ENCODE measurements around the gene TSPAN4. TPM values are rescaled to one million over a fixed set of nuclear protein-coding genes. Genes with fewer than 3 reads are reported as not detected.

The TSPAN4 gene
- total and polyA plus RNA-seq, 3 donors from 2014 or later = 47.2 to 87.0 (median 49.1) TPM

- peaks cover 21% of the 10 kb centered on the region for H3K4me1 ChIP-seq
- intact Hi-C loops (cut with DNase I; ENCODE audit: low total_unique reads) = no loop called here
Measured at GRCh38 chr11:804599-804964, 38.1 kb upstream of the TSPAN4 start.

GRCh38 chr11:808427-809286 lies 34.0 kb upstream of the TSPAN4 start:
- intact Hi-C loops (cut with DNase I; ENCODE audit: low total_unique reads) = no loop called here
- Histone ChIP-seq H3K36me3 (ENCODE audit: low read depth, missing control alignments) (no peaks in the 10 kb centered on the region), H3K4me1 (peaks cover 30% of the 10 kb centered on the region), H3K9me3 (no peaks in the 10 kb centered on the region), H3K4me3 (peak overlapping the region; percentile 88 to 96), H3K27ac (peak overlapping the region; percentile 96 to 98), H3K27me3 (no peaks in the 10 kb centered on the region)
- 29 to 35% methylated on average over 15 to 28 of the region's 36 CpGs for WGBS, 2 donors
- DNase-seq = no peak
- no peak for TF ChIP-seq POLR2A (IDR thresholded peaks at IDR 0.05)

More at GRCh38 chr11:804599-804964, 38.1 kb upstream of the TSPAN4 start:
- WGBS, 2 donors = 4% methylated on average over 14 of the region's 18 CpGs; no CpG with 5 or more reads in 1 of the 2 donors
- Histone ChIP-seq H3K36me3 (ENCODE audit: low read depth, missing control alignments) (no peaks in the 10 kb centered on the region), H3K27me3 (no peaks in the 10 kb centered on the region), H3K9me3 (no peaks in the 10 kb centered on the region), H3K27ac (peak overlapping the region; percentile 60 to 81), H3K4me3 (peak overlapping the region; percentile 48 to 67)
- DNase-seq = no peak
- TF ChIP-seq, protein P1, sequence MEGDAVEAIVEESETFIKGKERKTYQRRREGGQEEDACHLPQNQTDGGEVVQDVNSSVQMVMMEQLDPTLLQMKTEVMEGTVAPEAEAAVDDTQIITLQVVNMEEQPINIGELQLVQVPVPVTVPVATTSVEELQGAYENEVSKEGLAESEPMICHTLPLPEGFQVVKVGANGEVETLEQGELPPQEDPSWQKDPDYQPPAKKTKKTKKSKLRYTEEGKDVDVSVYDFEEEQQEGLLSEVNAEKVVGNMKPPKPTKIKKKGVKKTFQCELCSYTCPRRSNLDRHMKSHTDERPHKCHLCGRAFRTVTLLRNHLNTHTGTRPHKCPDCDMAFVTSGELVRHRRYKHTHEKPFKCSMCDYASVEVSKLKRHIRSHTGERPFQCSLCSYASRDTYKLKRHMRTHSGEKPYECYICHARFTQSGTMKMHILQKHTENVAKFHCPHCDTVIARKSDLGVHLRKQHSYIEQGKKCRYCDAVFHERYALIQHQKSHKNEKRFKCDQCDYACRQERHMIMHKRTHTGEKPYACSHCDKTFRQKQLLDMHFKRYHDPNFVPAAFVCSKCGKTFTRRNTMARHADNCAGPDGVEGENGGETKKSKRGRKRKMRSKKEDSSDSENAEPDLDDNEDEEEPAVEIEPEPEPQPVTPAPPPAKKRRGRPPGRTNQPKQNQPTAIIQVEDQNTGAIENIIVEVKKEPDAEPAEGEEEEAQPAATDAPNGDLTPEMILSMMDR (IDR thresholded peaks at IDR 0.05) = no peak
- TF ChIP-seq POLR2A (IDR thresholded peaks at IDR 0.05) = no peak

- peak; percentile 88 for TF ChIP-seq POLR2A (IDR thresholded peaks at IDR 0.05)
- TF ChIP-seq, protein P1 (IDR thresholded peaks at IDR 0.05) = peak in 1 of 3 experiments; percentile 8
- intact Hi-C loops (cut with DNase I; ENCODE audit: low total_unique reads) = no loop called here
- H3K4me1 ChIP-seq = peaks cover 22% of the 10 kb centered on the region
- peak within 1 kb of the TSS; percentile 96 to 98 for H3K27ac ChIP-seq
- H3K36me3 ChIP-seq (ENCODE audit: low read depth, missing control alignments) = no peaks in the 10 kb centered on the region
- no peaks in the 10 kb centered on the region for H3K9me3 ChIP-seq
- peak within 1 kb of the TSS; percentile 88 to 96 for H3K4me3 ChIP-seq
- 1% methylated on average over 61 of the region's 81 CpGs; no CpG with 5 or more reads in 1 of the 2 donors for WGBS, 2 donors
- DNase-seq = peak; percentile 98
- H3K27me3 ChIP-seq = no peaks in the 10 kb centered on the region
Measured at GRCh38 chr11:809287-810039, 33.2 kb upstream of the TSPAN4 start, which contains the start of gene RPLP2. RPLP2 (plus strand) TSS chr11:809967; CDS start chr11:810235, 268 bp downstream.

DNA sequence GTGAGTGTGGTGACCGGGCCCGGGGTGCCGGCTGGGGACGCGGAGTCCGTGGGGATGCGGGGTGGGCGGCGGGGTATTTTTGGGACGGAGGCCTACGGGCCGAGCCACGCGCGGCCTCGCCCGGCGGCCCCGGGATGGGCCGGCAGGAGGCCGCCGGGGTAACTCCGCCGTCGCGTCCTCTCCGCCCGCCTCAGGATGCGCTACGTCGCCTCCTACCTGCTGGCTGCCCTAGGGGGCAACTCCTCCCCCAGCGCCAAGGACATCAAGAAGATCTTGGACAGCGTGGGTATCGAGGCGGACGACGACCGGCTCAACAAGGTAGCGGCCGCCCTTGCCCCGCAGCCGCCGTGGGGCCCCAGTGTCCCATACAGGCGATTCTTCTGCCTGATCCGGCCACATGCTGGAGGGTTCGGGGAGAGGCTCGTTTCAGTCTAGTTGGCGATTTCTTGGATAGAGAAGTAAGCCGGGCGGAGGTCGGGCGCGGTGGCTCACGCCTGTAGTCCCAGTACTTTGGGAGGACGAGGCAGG lies 32.5 kb upstream of the TSPAN4 start:
- Histone ChIP-seq H3K4me1 (peaks cover 18% of the 10 kb centered on the region), H3K9me3 (no peaks in the 10 kb centered on the region), H3K27ac (peak overlapping the region; percentile 96 to 98), H3K36me3 (ENCODE audit: low read depth, missing control alignments) (no peaks in the 10 kb centered on the region), H3K4me3 (peak overlapping the region; percentile 88 to 96), H3K27me3 (no peaks in the 10 kb centered on the region)
- TF ChIP-seq, protein P1 (IDR thresholded peaks at IDR 0.05) = peak in 1 of 3 experiments; percentile 18
- TF ChIP-seq POLR2A (IDR thresholded peaks at IDR 0.05) = no peak
- WGBS, 2 donors = 1 to 2% methylated on average over 17 to 36 of the region's 55 CpGs
- intact Hi-C loops (cut with DNase I; ENCODE audit: low total_unique reads) = no loop called here
- no peak for DNase-seq

Measured in testis (tissue), 3 donors.